Memory B cell (primary cell): ENCODE measurements around the gene C6orf132.
A peak's percentile ranks its signal among the peaks of the same experiment; 100 is the strongest.

ENCODE experiments used
- ATAC-seq: fragments of 150-1000 bp; cut with Tn5 transposase; 2 replicates; pipeline ENCODE4 v1.10.0; 2021; ENCODE audit warnings: low read depth, mild to moderate bottlenecking, moderate library complexity
- DNase-seq, 2 donors: peaks; one replicate each; pipeline ENCODE4 v3.0.0; 2022; ENCODE audit warnings: low spot score in 2 of 2
- H3K27ac Mint-ChIP-seq: one replicate; pipeline ENCODE4 v1.8.0; 2022; ENCODE audit warnings: mild to moderate bottlenecking, moderate library complexity, mixed read lengths
- H3K27me3 Mint-ChIP-seq: one replicate; pipeline ENCODE4 v1.8.0; 2022; ENCODE audit warnings: mixed read lengths
- H3K36me3 Mint-ChIP-seq: one replicate; pipeline ENCODE4 v1.8.0; 2022; ENCODE audit warnings: mild to moderate bottlenecking, mixed read lengths
- H3K4me1 Mint-ChIP-seq: one replicate; pipeline ENCODE4 v1.8.0; 2022; ENCODE audit warnings: mixed read lengths
- H3K4me3 Mint-ChIP-seq: one replicate; pipeline ENCODE4 v1.8.0; 2022; ENCODE audit warnings: mild to moderate bottlenecking, moderate library complexity, mixed read lengths
- H3K9me3 Mint-ChIP-seq: one replicate; pipeline ENCODE4 v1.8.0; 2022; ENCODE audit warnings: mixed read lengths

C6orf132 gene

GRCh38 chr6:42142118-42142835, at the start of gene C6orf132:
C6orf132 (minus strand) TSS chr6:42142620; CDS start chr6:42142444, 176 bp downstream.
- ATAC-seq (no peak), DNase-seq (peak in 1 of 2 donors; percentile 16)
- Mint-ChIP-seq H3K36me3 (no peaks in the 10 kb centered on the region), H3K9me3 (no peaks in the 10 kb centered on the region), H3K4me1 (peaks cover 15% of the 10 kb centered on the region), H3K27ac (no peak within 1 kb of the TSS), H3K27me3 (peaks cover 10% of the 10 kb centered on the region), H3K4me3 (peak within 1 kb of the TSS; percentile 85)

- Mint-ChIP-seq H3K4me1 (no peaks in the 10 kb centered on the region), H3K27ac (no peak overlapping the region), H3K9me3 (no peaks in the 10 kb centered on the region), H3K27me3 (no peaks in the 10 kb centered on the region), H3K36me3 (peaks cover 10% of the 10 kb centered on the region), H3K4me3 (no peak overlapping the region)
- no peak for ATAC-seq
- no peak for DNase-seq
Observed at GRCh38 chr6:42190554-42191183, 48.2 kb upstream of the C6orf132 start.

GRCh38 chr6:42188406-42188805, 46.0 kb upstream of the C6orf132 start:
- H3K36me3 Mint-ChIP-seq = peaks cover 8% of the 10 kb centered on the region
- H3K27me3 Mint-ChIP-seq = peaks cover 1% of the 10 kb centered on the region
- H3K4me3 Mint-ChIP-seq = no peak overlapping the region
- ATAC-seq (no peak), DNase-seq (no peak)
- no peak overlapping the region for H3K27ac Mint-ChIP-seq
- no peaks in the 10 kb centered on the region for H3K4me1 Mint-ChIP-seq
- no peaks in the 10 kb centered on the region for H3K9me3 Mint-ChIP-seq

GRCh38 chr6:42185597-42185996, 43.2 kb upstream of the C6orf132 start:
- Mint-ChIP-seq H3K27ac (no peak overlapping the region), H3K9me3 (no peaks in the 10 kb centered on the region), H3K36me3 (peaks cover 5% of the 10 kb centered on the region), H3K4me1 (no peaks in the 10 kb centered on the region), H3K4me3 (no peak overlapping the region), H3K27me3 (peaks cover 3% of the 10 kb centered on the region)
- ATAC-seq = no peak
- DNase-seq = no peak

- DNase-seq = no peak
- peaks cover 7% of the 10 kb centered on the region for H3K27me3 Mint-ChIP-seq
Observed at GRCh38 chr6:42184475-42184874, 42.1 kb upstream of the C6orf132 start.

DNA sequence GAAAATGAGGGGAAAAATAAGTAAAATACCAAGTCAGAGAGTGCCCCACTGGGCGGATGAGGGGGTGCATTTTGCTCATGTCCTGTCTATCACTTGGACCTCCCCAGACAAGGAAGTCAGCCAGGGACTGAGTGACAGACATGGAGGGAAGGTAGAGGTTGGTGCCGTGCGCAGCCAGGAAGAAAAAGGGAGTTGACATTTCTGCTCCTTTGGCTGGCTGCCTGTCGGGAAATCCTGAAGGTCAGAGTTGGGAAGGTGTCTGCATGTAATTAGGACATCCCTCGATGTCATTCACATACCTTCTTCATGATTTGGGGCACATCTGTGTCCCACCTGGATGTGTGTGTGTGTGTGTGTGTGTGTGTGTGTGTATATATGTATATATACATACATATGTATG, 39.7 kb upstream of the C6orf132 start:
- Mint-ChIP-seq H3K27me3 (peaks cover 10% of the 10 kb centered on the region), H3K27ac (no peak overlapping the region), H3K4me1 (no peaks in the 10 kb centered on the region), H3K9me3 (no peaks in the 10 kb centered on the region), H3K4me3 (no peak overlapping the region), H3K36me3 (peaks cover 4% of the 10 kb centered on the region)
- ATAC-seq (no peak), DNase-seq (no peak)

More at GRCh38 chr6:42184475-42184874, 42.1 kb upstream of the C6orf132 start:
- no peak for ATAC-seq
- Mint-ChIP-seq H3K4me3 (no peak overlapping the region), H3K36me3 (peaks cover 4% of the 10 kb centered on the region), H3K27ac (no peak overlapping the region), H3K4me1 (no peaks in the 10 kb centered on the region), H3K9me3 (no peaks in the 10 kb centered on the region)

DNA sequence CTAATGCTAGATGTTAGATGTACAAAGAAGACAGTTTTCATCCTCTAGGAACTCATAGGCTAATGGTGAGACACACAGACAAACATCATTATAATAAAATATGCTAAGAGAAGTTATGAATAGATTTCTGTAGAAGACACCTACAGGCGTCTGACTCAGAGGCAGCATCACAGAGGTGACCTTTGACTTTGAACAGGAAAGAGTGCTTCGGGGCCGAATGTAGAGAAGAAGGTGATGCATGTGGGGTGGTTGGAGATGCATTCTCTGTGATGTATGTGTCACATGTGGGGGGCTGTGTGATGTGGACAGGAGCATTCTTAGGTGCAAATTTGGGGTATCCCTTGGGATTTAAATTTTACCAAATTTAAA, 37.5 kb upstream of the C6orf132 start:
- H3K36me3 Mint-ChIP-seq = no peaks in the 10 kb centered on the region
- ATAC-seq = no peak
- no peak for DNase-seq
- no peak overlapping the region for H3K27ac Mint-ChIP-seq
- no peaks in the 10 kb centered on the region for H3K4me1 Mint-ChIP-seq
- H3K4me3 Mint-ChIP-seq = no peak overlapping the region
- H3K9me3 Mint-ChIP-seq = no peaks in the 10 kb centered on the region
- H3K27me3 Mint-ChIP-seq = peaks cover 10% of the 10 kb centered on the region

- H3K4me3 Mint-ChIP-seq = no peak overlapping the region
Observed at GRCh38 chr6:42179261-42179944, 37.0 kb upstream of the C6orf132 start.

DNA sequence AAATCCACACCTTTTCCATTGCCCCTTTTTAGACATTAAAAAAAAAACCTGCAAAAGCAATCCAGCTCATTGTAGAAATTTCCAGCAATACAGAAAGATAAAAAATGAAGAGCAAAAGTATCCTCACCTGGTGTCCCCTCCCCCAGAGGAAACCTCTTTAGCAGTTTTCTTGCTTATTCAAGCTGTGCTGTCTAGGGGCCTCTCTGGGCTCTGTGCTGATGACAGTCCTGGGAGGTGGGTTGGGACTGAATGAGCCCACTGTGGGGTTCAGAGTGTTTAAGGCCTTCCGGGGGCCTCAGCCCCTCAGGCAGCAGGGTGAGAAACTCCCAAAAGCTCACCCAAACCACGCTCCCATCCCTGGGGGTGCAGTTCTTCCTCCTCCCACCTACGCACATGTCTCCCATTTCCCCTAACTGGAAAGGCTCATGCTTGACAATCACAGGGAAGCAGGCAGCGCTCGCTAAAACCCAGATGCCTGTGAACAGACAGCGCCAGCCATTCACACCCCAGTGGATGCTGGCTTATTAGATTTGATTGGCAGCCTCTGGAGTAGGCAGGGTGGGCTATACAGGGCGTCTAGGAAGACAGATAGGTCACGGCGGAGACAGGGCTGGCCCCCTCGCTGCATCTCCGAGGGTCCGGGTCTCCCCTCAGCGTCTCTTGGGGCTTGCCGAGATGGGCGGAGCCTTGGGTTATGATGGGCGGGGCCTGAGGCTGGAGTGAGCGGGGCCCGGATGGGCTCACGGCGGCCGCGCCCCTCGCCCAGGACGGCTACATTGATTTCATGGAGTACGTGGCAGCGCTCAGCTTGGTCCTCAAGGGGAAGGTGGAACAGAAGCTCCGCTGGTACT, 35.3 kb upstream of the C6orf132 start:
- no peaks in the 10 kb centered on the region for H3K4me1 Mint-ChIP-seq
- H3K27ac Mint-ChIP-seq = no peak overlapping the region
- peaks cover 12% of the 10 kb centered on the region for H3K27me3 Mint-ChIP-seq
- no peaks in the 10 kb centered on the region for H3K9me3 Mint-ChIP-seq
- H3K36me3 Mint-ChIP-seq = no peaks in the 10 kb centered on the region
- DNase-seq (no peak), ATAC-seq (peak; percentile 32)
- peak overlapping the region; percentile 21 for H3K4me3 Mint-ChIP-seq

More at GRCh38 chr6:42179261-42179944, 37.0 kb upstream of the C6orf132 start:
- ATAC-seq = no peak
- Mint-ChIP-seq H3K36me3 (no peaks in the 10 kb centered on the region), H3K4me1 (no peaks in the 10 kb centered on the region), H3K27me3 (peaks cover 10% of the 10 kb centered on the region), H3K27ac (no peak overlapping the region), H3K9me3 (no peaks in the 10 kb centered on the region)
- DNase-seq = no peak

DNA sequence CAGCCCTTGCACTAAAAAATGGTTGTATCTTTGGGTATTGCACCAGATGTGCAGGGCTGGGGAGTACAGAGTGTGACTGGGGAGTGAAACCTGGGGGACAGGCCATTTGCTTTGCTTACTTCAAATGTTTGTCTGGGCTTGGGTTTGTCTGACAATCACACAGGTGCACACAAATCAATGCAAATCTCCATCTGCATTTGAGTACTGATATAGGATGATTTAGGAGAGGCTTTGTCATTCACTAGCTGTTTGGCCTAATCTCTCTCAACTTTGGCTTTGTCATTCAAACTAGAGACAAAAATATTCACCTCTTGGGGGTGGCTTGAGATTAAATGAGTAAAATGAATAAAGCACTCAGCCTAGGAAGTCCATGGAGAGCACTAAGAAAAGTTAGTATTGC, 34.6 kb upstream of the C6orf132 start:
- Mint-ChIP-seq H3K27me3 (peaks cover 11% of the 10 kb centered on the region), H3K4me1 (no peaks in the 10 kb centered on the region), H3K36me3 (no peaks in the 10 kb centered on the region), H3K27ac (no peak overlapping the region), H3K9me3 (no peaks in the 10 kb centered on the region), H3K4me3 (no peak overlapping the region)
- no peak for DNase-seq
- ATAC-seq = no peak

- Mint-ChIP-seq H3K9me3 (no peaks in the 10 kb centered on the region), H3K27me3 (peaks cover 11% of the 10 kb centered on the region), H3K36me3 (no peaks in the 10 kb centered on the region), H3K4me3 (no peak overlapping the region), H3K27ac (no peak overlapping the region), H3K4me1 (no peaks in the 10 kb centered on the region)
- DNase-seq (no peak), ATAC-seq (no peak)
Observed at GRCh38 chr6:42175860-42176259, 33.4 kb upstream of the C6orf132 start.

- ATAC-seq (no peak), DNase-seq (no peak)
- no peaks in the 10 kb centered on the region for H3K36me3 Mint-ChIP-seq
- no peak within 1 kb of the TSS for H3K27ac Mint-ChIP-seq
- no peaks in the 10 kb centered on the region for H3K4me1 Mint-ChIP-seq
- H3K27me3 Mint-ChIP-seq = peaks cover 6% of the 10 kb centered on the region
- H3K4me3 Mint-ChIP-seq = no peak within 1 kb of the TSS
- no peaks in the 10 kb centered on the region for H3K9me3 Mint-ChIP-seq
Observed at GRCh38 chr6:42173101-42173500, 30.7 kb upstream of the C6orf132 start, which contains the start of gene GUCA1A. GUCA1A (plus strand) TSS chr6:42173364; CDS start chr6:42173614, 250 bp downstream.

- Mint-ChIP-seq H3K9me3 (no peaks in the 10 kb centered on the region), H3K27ac (no peak overlapping the region), H3K4me3 (no peak overlapping the region)
Observed at GRCh38 chr6:42171813-42172581, 29.6 kb upstream of the C6orf132 start.

More at GRCh38 chr6:42171813-42172581, 29.6 kb upstream of the C6orf132 start:
- DNase-seq (no peak), ATAC-seq (no peak)
- Mint-ChIP-seq H3K36me3 (no peaks in the 10 kb centered on the region), H3K4me1 (no peaks in the 10 kb centered on the region), H3K27me3 (peaks cover 6% of the 10 kb centered on the region)
